H1 (cell line): ENCODE measurements around the gene RAB44. TPM values are rescaled to one million over a fixed set of nuclear protein-coding genes. Genes with fewer than 3 reads are reported as not detected.

Experiments used
- ATF3 ChIP-seq: IDR thresholded peaks from 2 replicates; pipeline ENCODE4 v1.6.1; 2011; ENCODE audit warnings: low read depth, mild to moderate bottlenecking, low read length; ENCODE audit not compliant: insufficient read depth
- CHD7 ChIP-seq: fragments of 300-600 bp; sonication (generic); IDR thresholded peaks from 2 replicates; pipeline ENCODE4 v1.7.1; 2012; ENCODE audit warnings: low read length, moderate library complexity, mild to moderate bottlenecking, inconsistent platforms; ENCODE audit not compliant: insufficient replicate concordance
- HDAC6 ChIP-seq: IDR thresholded peaks from one replicate; pipeline ENCODE4 v1.7.1; 2012; ENCODE audit warnings: low read depth, mild to moderate bottlenecking, inconsistent platforms, low read length, moderate library complexity
- NANOG ChIP-seq: IDR thresholded peaks from 2 replicates; pipeline ENCODE4 v1.6.1; 2011; ENCODE audit warnings: low read length, low read depth, mild to moderate bottlenecking, inconsistent platforms; ENCODE audit not compliant: insufficient read depth, poor library complexity, severe bottlenecking
- PHF8 ChIP-seq: fragments of 200-600 bp; sonication (generic); conservative IDR thresholded peaks from 2 replicates; pipeline ENCODE4 v1.7.1; 2012; ENCODE audit warnings: low read depth, mild to moderate bottlenecking, inconsistent platforms, low read length, moderate library complexity
- SIX5 ChIP-seq: IDR thresholded peaks from 2 replicates; pipeline ENCODE4 v1.6.1; 2011; ENCODE audit warnings: mild to moderate bottlenecking, low read depth, low read length
- SP4 ChIP-seq: IDR thresholded peaks from 2 replicates; pipeline ENCODE4 v1.6.1; 2012; ENCODE audit warnings: low read length, inconsistent platforms
- polyA plus RNA-seq, 7 experiments: library from polyadenylated mRNA; depleted of rRNA in 3 of 7; stranded (reverse) in 5 of 7; unstranded in 2 of 7; fragments of >200 nt in 5 of 7; fragments of 200-250 nt in 2 of 7; gene quantifications; 1 replicate in 5 of 7; 2 replicates in 1 of 7; 4 replicates in 1 of 7; pipeline versions ENCODE4 v1.2.1 to v1.2.3, GENCODE V29; 2011 to 2013; ENCODE audit warnings: missing spikeins in 2 of 7, mixed read lengths in 2 of 7
- total RNA-seq: library from RNA; stranded (reverse); fragmentation: NEBNext Ultra II Directional; extraction: Animal tissue kit (Norgen Biotek cat#: 25700); gene quantifications from 2 replicates; pipeline ENCODE4 v1.2.1, GENCODE V29; 2021

Gene RAB44
- total and polyA plus RNA-seq, 2 of the 8 experiments (the other 6 are each of a cell fraction or from before 2014, with no cell fraction given), result 0.02 TPM; not detected in 1

- TF ChIP-seq CHD7, result no peak
- TF ChIP-seq HDAC6, result no peak
- no peak for TF ChIP-seq SIX5
- TF ChIP-seq ATF3, result no peak
- no peak for TF ChIP-seq SP4
- no peak for TF ChIP-seq NANOG
- TF ChIP-seq PHF8, result no peak
Measured at GRCh38 chr6:36744304-36744673, 46.7 kb downstream of the RAB44 start (continued).
